GM19328 (cell line): ENCODE measurements around the gene AVP.

Experiments
- ATAC-seq: cut with Tn5 transposase; IDR thresholded peaks from one replicate; pipeline ENCODE4 v1.9.1; 2021; ENCODE audit warnings: mild to moderate bottlenecking, moderate library complexity; ENCODE audit not compliant: unreplicated experiment

The AVP gene

GRCh38 chr20:3111507-3111906 lies 27.0 kb upstream of the AVP start:
- ATAC-seq = no peak

GRCh38 chr20:3109350-3110302 lies 25.1 kb upstream of the AVP start:
- ATAC-seq = no peak

- no peak for ATAC-seq
These were observed 23.0 kb upstream of the AVP start for GRCh38 chr20:3107464-3108025.

GRCh38 chr20:3106658-3107463 lies 22.3 kb upstream of the AVP start:
- no peak for ATAC-seq

- no peak for ATAC-seq
These were observed 21.7 kb upstream of the AVP start for GRCh38 chr20:3106185-3106584.

- ATAC-seq = no peak
These were observed 21.0 kb upstream of the AVP start for GRCh38 chr20:3105256-3106137.

GRCh38 chr20:3103369-3104032 lies 19.0 kb upstream of the AVP start:
- no peak for ATAC-seq

- no peak for ATAC-seq
These were observed 18.2 kb upstream of the AVP start for GRCh38 chr20:3102575-3103368.

GRCh38 chr20:3101737-3102574 lies 17.4 kb upstream of the AVP start:
- no peak for ATAC-seq

- ATAC-seq = no peak
These were observed 16.7 kb upstream of the AVP start for GRCh38 chr20:3101251-3101650.

- no peak for ATAC-seq
These were observed 16.0 kb upstream of the AVP start for GRCh38 chr20:3100480-3100879.

GRCh38 chr20:3094848-3095629 lies 10.5 kb upstream of the AVP start:
- no peak for ATAC-seq

- no peak for ATAC-seq
These were observed 9.4 kb upstream of the AVP start for GRCh38 chr20:3093861-3094361.

GRCh38 chr20:3092611-3093379 lies 8.3 kb upstream of the AVP start:
- ATAC-seq = no peak

- ATAC-seq = no peak
These were observed 6.0 kb upstream of the AVP start for GRCh38 chr20:3090565-3090964.

- no peak for ATAC-seq
These were observed 3.5 kb upstream of the AVP start for GRCh38 chr20:3088031-3088430.
